ELF-1 (cell line): Measurements from ENCODE around the gene DAAM1.

Experiments
- DNase-seq: peaks from one replicate; pipeline ENCODE4 v3.0.0-alpha.2; 2016; ENCODE audit warnings: low read depth, low spot score

The DAAM1 gene

GRCh38 chr14:59314953-59315599 lies 126.6 kb downstream of the DAAM1 start:
- DNase-seq = no peak

- DNase-seq = no peak
Measured at GRCh38 chr14:59316151-59316830, 127.8 kb downstream of the DAAM1 start.

GRCh38 chr14:59317346-59317745 lies 128.9 kb downstream of the DAAM1 start:
- DNase-seq = no peak

GRCh38 chr14:59317798-59318505 lies 129.5 kb downstream of the DAAM1 start:
- no peak for DNase-seq

GRCh38 chr14:59318908-59319307 lies 130.4 kb downstream of the DAAM1 start:
- no peak for DNase-seq

GRCh38 chr14:59320361-59320760 lies 131.9 kb downstream of the DAAM1 start:
- no peak for DNase-seq

- no peak for DNase-seq
Measured at GRCh38 chr14:59320763-59321625, 132.5 kb downstream of the DAAM1 start.

- DNase-seq = no peak
Measured at GRCh38 chr14:59321626-59321949, 133.1 kb downstream of the DAAM1 start.

GRCh38 chr14:59325906-59326305 lies 137.4 kb downstream of the DAAM1 start:
- no peak for DNase-seq

- no peak for DNase-seq
Measured at GRCh38 chr14:59328454-59328853, 140.0 kb downstream of the DAAM1 start.

- peak; percentile 19 for DNase-seq
Measured at GRCh38 chr14:59330455-59330854, 142.0 kb downstream of the DAAM1 start.

GRCh38 chr14:59331217-59331616 lies 142.8 kb downstream of the DAAM1 start:
- peak; percentile 78 for DNase-seq

GRCh38 chr14:59332727-59333126 lies 144.3 kb downstream of the DAAM1 start:
- no peak for DNase-seq

- DNase-seq = no peak
Measured at GRCh38 chr14:59333235-59333634, 144.8 kb downstream of the DAAM1 start.

GRCh38 chr14:59333668-59334067 lies 145.2 kb downstream of the DAAM1 start:
- DNase-seq = no peak

- DNase-seq = no peak
Measured at GRCh38 chr14:59334253-59334652, 145.8 kb downstream of the DAAM1 start.

GRCh38 chr14:59336098-59336497 lies 147.6 kb downstream of the DAAM1 start:
- no peak for DNase-seq

- DNase-seq = no peak
Measured at GRCh38 chr14:59336706-59337105, 148.2 kb downstream of the DAAM1 start.

GRCh38 chr14:59337141-59337611 lies 148.7 kb downstream of the DAAM1 start:
- DNase-seq = no peak

GRCh38 chr14:59338761-59339160 lies 150.3 kb downstream of the DAAM1 start:
- DNase-seq = no peak

GRCh38 chr14:59339524-59340330 lies 151.3 kb downstream of the DAAM1 start:
- no peak for DNase-seq
